Erythroblast (primary cell): ENCODE measurements around the gene PLSCR3.

Experiments used
- GATA1 ChIP-seq: IDR thresholded peaks from 2 replicates; pipeline ENCODE4 v1.6.1; 2011; ENCODE audit warnings: low read depth, mild to moderate bottlenecking, control low read depth, low read length, moderate library complexity
- POLR2A ChIP-seq: IDR thresholded peaks from 2 replicates; pipeline ENCODE4 v1.6.1; 2011; ENCODE audit warnings: mild to moderate bottlenecking, low read length

DNA sequence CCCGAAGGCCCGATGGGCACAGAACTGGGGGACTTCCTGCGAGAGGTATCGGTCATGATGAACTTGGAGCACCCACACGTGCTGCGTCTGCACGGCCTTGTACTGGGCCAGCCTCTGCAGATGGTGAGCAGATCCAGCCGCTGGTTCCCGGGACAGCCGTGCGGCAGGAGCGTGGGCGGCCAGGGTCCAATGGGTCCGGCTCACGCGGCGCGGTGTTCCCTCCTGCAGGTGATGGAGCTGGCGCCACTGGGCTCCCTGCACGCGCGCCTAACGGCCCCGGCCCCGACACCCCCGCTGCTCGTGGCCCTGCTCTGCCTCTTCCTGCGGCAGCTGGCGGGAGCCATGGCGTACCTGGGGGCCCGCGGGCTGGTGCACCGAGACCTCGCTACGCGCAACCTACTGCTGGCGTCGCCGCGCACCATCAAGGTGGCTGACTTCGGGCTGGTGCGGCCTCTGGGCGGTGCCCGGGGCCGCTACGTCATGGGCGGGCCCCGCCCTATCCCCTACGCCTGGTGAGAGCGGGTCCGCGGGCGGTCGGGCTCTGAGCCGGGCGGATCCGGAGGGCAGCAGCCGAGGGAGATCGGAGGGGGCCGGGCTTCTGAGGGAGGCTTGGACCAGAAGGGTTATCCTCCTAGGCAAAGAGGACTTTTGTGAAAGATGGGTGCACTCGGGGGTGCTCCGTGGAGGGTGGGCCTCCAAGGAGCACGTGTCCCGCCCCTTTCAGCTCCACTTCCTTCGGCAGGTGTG, 10.4 kb downstream of the PLSCR3 start:
- no peak for TF ChIP-seq POLR2A
- no peak for TF ChIP-seq GATA1
